ENCODE results near the gene CISTR. TPM values are rescaled to one million over a fixed set of nuclear protein-coding genes. Genes with fewer than 3 reads are reported as not detected.

The CISTR gene
- total and polyA plus RNA-seq, 2 experiments from 2014 or later: not detected

- no peak for TF ChIP-seq EZH2 (IDR thresholded peaks at IDR 0.05; ENCODE audit: insufficient read depth, poor library complexity, severe bottlenecking)
- no peak for TF ChIP-seq EZH2phosphoT487 (IDR thresholded peaks at IDR 0.05; ENCODE audit: insufficient read depth, low read depth)
- 48 to 50% methylated on average over 3 of the region's 3 CpGs for WGBS, 2 experiments (ENCODE audit: low coverage in 1 of 2, low lambda C conversion rate in 2 of 2, missing lambda C conversion rate in 2 of 2)
Measured at GRCh38 chr12:53740130-53740491, 11.7 kb downstream of the CISTR start.

GRCh38 chr12:53739214-53740129, 12.3 kb downstream of the CISTR start:
- Histone ChIP-seq H3F3A (ENCODE audit: insufficient read depth) (no peaks in the 10 kb centered on the region), H3K9me3 (ENCODE audit: low read depth) (no peaks in the 10 kb centered on the region), H3K9ac (no peak overlapping the region), H3K27ac (no peak overlapping the region), H3K9me2 (ENCODE audit: insufficient read depth) (no peaks in the 10 kb centered on the region), H3K36me3 (ENCODE audit: low read depth) (no peaks in the 10 kb centered on the region), H3K27me3 (replicated peaks; ENCODE audit: insufficient read depth) (peaks cover 51% of the 10 kb centered on the region), H2AFZ (no peak overlapping the region), H4K20me1 (ENCODE audit: insufficient read depth) (no peaks in the 10 kb centered on the region), H3K4me1 (ENCODE audit: insufficient read depth) (peaks cover 4% of the 10 kb centered on the region; the same call in 1 of the 2 replicates), H3K4me2 (ENCODE audit: unreplicated experiment) (peak overlapping the region; percentile 62), H3K79me2 (ENCODE audit: insufficient read depth) (no peaks in the 10 kb centered on the region), H3K4me3 (0 out of 2 replicates have a peak overlapping the region, but pooled peaks have one; percentile 32)
- WGBS, 2 experiments (ENCODE audit: low coverage in 1 of 2, low lambda C conversion rate in 2 of 2, missing lambda C conversion rate in 2 of 2): 5 to 6% methylated on average over 42 to 50 of the region's 50 CpGs
- peak; percentile 62 for TF ChIP-seq EZH2 (IDR thresholded peaks at IDR 0.05; ENCODE audit: insufficient read depth, poor library complexity, severe bottlenecking)
- TF ChIP-seq EZH2phosphoT487 (IDR thresholded peaks at IDR 0.05; ENCODE audit: insufficient read depth, low read depth): no peak
- in situ Hi-C loops (cut with MboI): loop anchor here (5.0 to 10.0 kb wide), 2 partner anchors 37 to 195 kb away; no protein-coding TSS in a partner anchor
- peak; percentile 39 for DNase-seq

More at GRCh38 chr12:53740130-53740491, 11.7 kb downstream of the CISTR start:
- DNase-seq: no peak
- Histone ChIP-seq H3K9me2 (ENCODE audit: insufficient read depth) (no peaks in the 10 kb centered on the region), H3K27me3 (replicated peaks; ENCODE audit: insufficient read depth) (peaks cover 58% of the 10 kb centered on the region), H3K9ac (no peak overlapping the region), H3K79me2 (ENCODE audit: insufficient read depth) (no peaks in the 10 kb centered on the region), H3K4me3 (no peak overlapping the region), H3K4me1 (ENCODE audit: insufficient read depth) (peaks cover 4% of the 10 kb centered on the region; the same call in 1 of the 2 replicates), H3F3A (ENCODE audit: insufficient read depth) (no peaks in the 10 kb centered on the region), H3K4me2 (ENCODE audit: unreplicated experiment) (no peak overlapping the region), H3K36me3 (ENCODE audit: low read depth) (no peaks in the 10 kb centered on the region), H3K9me3 (ENCODE audit: low read depth) (no peaks in the 10 kb centered on the region), H2AFZ (no peak overlapping the region), H3K27ac (no peak overlapping the region), H4K20me1 (ENCODE audit: insufficient read depth) (no peaks in the 10 kb centered on the region)
- in situ Hi-C loops (cut with MboI): loop anchor here (5.0 to 10.0 kb wide), 2 partner anchors 38 to 195 kb away; no protein-coding TSS in a partner anchor

GRCh38 chr12:53738406-53739213, 13.2 kb downstream of the CISTR start:
- TF ChIP-seq EZH2 (IDR thresholded peaks at IDR 0.05; ENCODE audit: insufficient read depth, poor library complexity, severe bottlenecking) (peak; percentile 19), EZH2phosphoT487 (IDR thresholded peaks at IDR 0.05; ENCODE audit: insufficient read depth, low read depth) (0 out of 2 replicates have a peak, but pooled peaks have one; percentile 68)
- H3F3A ChIP-seq (ENCODE audit: insufficient read depth): peaks cover 4% of the 10 kb centered on the region; the same call in 1 of the 2 replicates
- no peak overlapping the region for H3K9ac ChIP-seq
- no peak overlapping the region for H2AFZ ChIP-seq
- peaks cover 43% of the 10 kb centered on the region for H3K27me3 ChIP-seq (replicated peaks; ENCODE audit: insufficient read depth)
- peaks cover 4% of the 10 kb centered on the region; the same call in 1 of the 2 replicates for H3K4me1 ChIP-seq (ENCODE audit: insufficient read depth)
- H3K4me2 ChIP-seq (ENCODE audit: unreplicated experiment): no peak overlapping the region
- no peak overlapping the region for H3K27ac ChIP-seq
- no peak for DNase-seq
- no peaks in the 10 kb centered on the region for H3K9me3 ChIP-seq (ENCODE audit: low read depth)
- no peaks in the 10 kb centered on the region for H3K9me2 ChIP-seq (ENCODE audit: insufficient read depth)
- H3K36me3 ChIP-seq (ENCODE audit: low read depth): no peaks in the 10 kb centered on the region
- H4K20me1 ChIP-seq (ENCODE audit: insufficient read depth): no peaks in the 10 kb centered on the region
- in situ Hi-C loops (cut with MboI): no loop called here
- no peak overlapping the region for H3K4me3 ChIP-seq
- H3K79me2 ChIP-seq (ENCODE audit: insufficient read depth): no peaks in the 10 kb centered on the region
- WGBS, 2 experiments (ENCODE audit: low coverage in 1 of 2, low lambda C conversion rate in 2 of 2, missing lambda C conversion rate in 2 of 2): 6 to 10% methylated on average over 31 of the region's 32 CpGs

- in situ Hi-C loops (cut with MboI): no loop called here
- Histone ChIP-seq H3K27ac (no peak overlapping the region), H3K9me2 (ENCODE audit: insufficient read depth) (no peaks in the 10 kb centered on the region), H3K79me2 (ENCODE audit: insufficient read depth) (no peaks in the 10 kb centered on the region), H3K36me3 (ENCODE audit: low read depth) (no peaks in the 10 kb centered on the region), H3K9ac (no peak overlapping the region), H3K4me3 (no peak overlapping the region), H4K20me1 (ENCODE audit: insufficient read depth) (no peaks in the 10 kb centered on the region), H3K4me2 (ENCODE audit: unreplicated experiment) (no peak overlapping the region), H3K9me3 (ENCODE audit: low read depth) (no peaks in the 10 kb centered on the region), H3K4me1 (ENCODE audit: insufficient read depth) (peaks cover 4% of the 10 kb centered on the region; the same call in 1 of the 2 replicates), H3K27me3 (replicated peaks; ENCODE audit: insufficient read depth) (peaks cover 43% of the 10 kb centered on the region), H2AFZ (no peak overlapping the region), H3F3A (ENCODE audit: insufficient read depth) (peaks cover 10% of the 10 kb centered on the region; the same call in 1 of the 2 replicates)
- no peak for DNase-seq
- TF ChIP-seq EZH2 (IDR thresholded peaks at IDR 0.05; ENCODE audit: insufficient read depth, poor library complexity, severe bottlenecking): peak; percentile 31
- TF ChIP-seq EZH2phosphoT487 (IDR thresholded peaks at IDR 0.05; ENCODE audit: insufficient read depth, low read depth): no peak
- WGBS, 2 experiments (ENCODE audit: low coverage in 1 of 2, low lambda C conversion rate in 2 of 2, missing lambda C conversion rate in 2 of 2): 38 to 45% methylated on average over 14 of the region's 14 CpGs
Measured at GRCh38 chr12:53737951-53738405, 13.8 kb downstream of the CISTR start.
